Measurements from ENCODE around the gene NOL7.

Gene NOL7

DNA sequence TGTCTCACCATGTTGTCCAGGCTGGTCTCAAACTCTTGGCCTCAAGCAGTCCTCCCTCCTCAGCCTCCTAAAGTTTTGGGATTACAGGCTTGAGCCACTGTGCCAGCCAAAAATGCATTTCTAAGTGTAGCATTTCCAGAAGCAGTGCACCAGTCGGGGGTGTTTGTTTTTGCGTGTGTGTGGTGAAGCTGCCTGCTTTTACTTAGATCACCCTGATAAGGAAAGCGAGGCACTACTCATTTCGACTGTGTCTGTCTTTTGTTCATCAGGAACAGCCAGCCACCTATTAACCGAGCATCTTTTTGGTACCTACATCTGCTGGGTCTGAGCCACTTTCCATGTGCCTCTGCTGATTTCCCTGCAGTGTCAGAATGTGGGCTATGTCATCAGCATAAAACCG lies 22.0 kb upstream of the NOL7 start:
- TF ChIP-seq, protein P1, sequence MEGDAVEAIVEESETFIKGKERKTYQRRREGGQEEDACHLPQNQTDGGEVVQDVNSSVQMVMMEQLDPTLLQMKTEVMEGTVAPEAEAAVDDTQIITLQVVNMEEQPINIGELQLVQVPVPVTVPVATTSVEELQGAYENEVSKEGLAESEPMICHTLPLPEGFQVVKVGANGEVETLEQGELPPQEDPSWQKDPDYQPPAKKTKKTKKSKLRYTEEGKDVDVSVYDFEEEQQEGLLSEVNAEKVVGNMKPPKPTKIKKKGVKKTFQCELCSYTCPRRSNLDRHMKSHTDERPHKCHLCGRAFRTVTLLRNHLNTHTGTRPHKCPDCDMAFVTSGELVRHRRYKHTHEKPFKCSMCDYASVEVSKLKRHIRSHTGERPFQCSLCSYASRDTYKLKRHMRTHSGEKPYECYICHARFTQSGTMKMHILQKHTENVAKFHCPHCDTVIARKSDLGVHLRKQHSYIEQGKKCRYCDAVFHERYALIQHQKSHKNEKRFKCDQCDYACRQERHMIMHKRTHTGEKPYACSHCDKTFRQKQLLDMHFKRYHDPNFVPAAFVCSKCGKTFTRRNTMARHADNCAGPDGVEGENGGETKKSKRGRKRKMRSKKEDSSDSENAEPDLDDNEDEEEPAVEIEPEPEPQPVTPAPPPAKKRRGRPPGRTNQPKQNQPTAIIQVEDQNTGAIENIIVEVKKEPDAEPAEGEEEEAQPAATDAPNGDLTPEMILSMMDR (IDR thresholded peaks at IDR 0.05; ENCODE audit: extremely low read depth, insufficient read depth, missing control alignments): no peak
- in situ Hi-C loops (cut with MboI; ENCODE audit: low pct_unique_long_range_greater_than_20kb, low sequenced_read_pairs, unreplicated experiment): no loop called here
- no peak for DNase-seq (ENCODE audit: low spot score)

- TF ChIP-seq, protein P1 (IDR thresholded peaks at IDR 0.05; ENCODE audit: extremely low read depth, insufficient read depth, missing control alignments): no peak
- DNase-seq (ENCODE audit: low spot score): no peak
- in situ Hi-C loops (cut with MboI; ENCODE audit: low pct_unique_long_range_greater_than_20kb, low sequenced_read_pairs, unreplicated experiment): no loop called here
Measured at GRCh38 chr6:13593720-13594119, 21.4 kb upstream of the NOL7 start.

- TF ChIP-seq, protein P1 (IDR thresholded peaks at IDR 0.05; ENCODE audit: extremely low read depth, insufficient read depth, missing control alignments): no peak
- in situ Hi-C loops (cut with MboI; ENCODE audit: low pct_unique_long_range_greater_than_20kb, low sequenced_read_pairs, unreplicated experiment): no loop called here
- no peak for DNase-seq (ENCODE audit: low spot score)
Measured at GRCh38 chr6:13597073-13597472, 18.1 kb upstream of the NOL7 start.

- in situ Hi-C loops (cut with MboI; ENCODE audit: low pct_unique_long_range_greater_than_20kb, low sequenced_read_pairs, unreplicated experiment): no loop called here
- TF ChIP-seq, protein P1 (IDR thresholded peaks at IDR 0.05; ENCODE audit: extremely low read depth, insufficient read depth, missing control alignments): no peak
- DNase-seq (ENCODE audit: low spot score): no peak
Measured at GRCh38 chr6:13600036-13600435, 15.1 kb upstream of the NOL7 start.

- in situ Hi-C loops (cut with MboI; ENCODE audit: low pct_unique_long_range_greater_than_20kb, low sequenced_read_pairs, unreplicated experiment): no loop called here
- DNase-seq (ENCODE audit: low spot score): no peak
- TF ChIP-seq, protein P1 (IDR thresholded peaks at IDR 0.05; ENCODE audit: extremely low read depth, insufficient read depth, missing control alignments): no peak
Measured at GRCh38 chr6:13604135-13604534, 11.0 kb upstream of the NOL7 start.

- TF ChIP-seq, protein P1 (IDR thresholded peaks at IDR 0.05; ENCODE audit: extremely low read depth, insufficient read depth, missing control alignments): no peak
- in situ Hi-C loops (cut with MboI; ENCODE audit: low pct_unique_long_range_greater_than_20kb, low sequenced_read_pairs, unreplicated experiment): no loop called here
Measured at GRCh38 chr6:13604546-13605416, 10.4 kb upstream of the NOL7 start.

More at GRCh38 chr6:13604546-13605416, 10.4 kb upstream of the NOL7 start:
- no peak for DNase-seq (ENCODE audit: low spot score)
